HepG2 (cell line): ENCODE data around the gene ZSCAN26. TPM values are rescaled to one million over a fixed set of nuclear protein-coding genes. Genes with fewer than 3 reads are reported as not detected.
A peak's percentile ranks its signal among the peaks of the same experiment; 100 is the strongest.

Experiments used
- ATAC-seq: fragments of 200-7000 bp; cut with Tn5 transposase; 3 replicates; pipeline ENCODE4 v1.9.1; 2020; ENCODE audit warnings: mild to moderate bottlenecking, moderate library complexity
- Bru-seq: library from RNA; stranded (reverse); fragments of 400-500 nt; gene quantifications from one replicate; lab custom pipeline; 2021; lab: Mats Ljungman, UMichigan
- BruChase-seq, 2 experiments: library from RNA; stranded (reverse); fragments of 400-500 nt; gene quantifications; one replicate each; lab custom pipeline; 2021; lab: Mats Ljungman, UMichigan
- BruUV-seq: library from RNA; stranded (reverse); fragments of 400-500 nt; replicated peaks from 2 replicates; lab custom pipeline; 2021; lab: Mats Ljungman, UMichigan
- CTCF ChIA-PET: fragments of 300-600 bp; formaldehyde crosslinking; extraction: SDS; loops from one replicate; lab custom pipeline; 2021; ENCODE audit warnings: low total read pairs, inconsistent platforms, low intra/inter-chr PET ratio; lab: Yijun Ruan, JAX
- POLR2A ChIA-PET: fragments of 350-600 bp; sonication (Branson Sonifier 250); formaldehyde crosslinking; loops from one replicate; lab custom pipeline; 2020; ENCODE audit warnings: antibody characterized with exemption, inconsistent platforms; lab: Yijun Ruan, JAX
- DNase-seq: peaks from one replicate; pipeline ENCODE4 v3.0.0-alpha.2; 2015; ENCODE audit warnings: low spot score
- FAIRE-seq: peaks from 3 replicates; lab custom pipeline; 2011; peaks lifted over from hg19 to GRCh38; lab: Jason Lieb, UNC
- H2AFZ ChIP-seq: one replicate; pipeline ENCODE4 v1.6.1; 2011; ENCODE audit warnings: low read length, inconsistent platforms
- H3K27ac ChIP-seq: fragments of 300-600 bp; 3 replicates; pipeline ENCODE4 v1.8.0; 2011; ENCODE audit warnings: mixed run types, mild to moderate bottlenecking, mixed read lengths, low read length, inconsistent platforms; ENCODE audit not compliant: insufficient read depth; ENCODE audit errors: extremely low read length
- H3K27me3 ChIP-seq, 2 experiments: fragments of 200-600 bp in 1 of 2; 2 replicates in 1 of 2; 3 replicates in 1 of 2; pipeline versions ENCODE4 v1.6.0 to v1.8.0; 2011; ENCODE audit warnings: low read length in 2 of 2, mild to moderate bottlenecking in 2 of 2, moderate library complexity in 2 of 2, inconsistent platforms in 1 of 2; ENCODE audit not compliant: insufficient read depth in 2 of 2, control insufficient read depth in 1 of 2
- H3K36me3 ChIP-seq, 2 experiments: fragments of 200-600 bp in 1 of 2; replicated peaks in 1 of 2; 2 replicates in 1 of 2; 3 replicates in 1 of 2; pipeline versions ENCODE4 v1.5.1 to v1.8.0; 2011; ENCODE audit warnings: low read length in 2 of 2, inconsistent platforms in 1 of 2; ENCODE audit not compliant: insufficient read depth in 2 of 2, control insufficient read depth in 1 of 2
- H3K4me1 ChIP-seq: 2 replicates; pipeline ENCODE4 v1.5.1; 2012; ENCODE audit warnings: low read length, inconsistent platforms; ENCODE audit not compliant: insufficient read depth
- H3K4me2 ChIP-seq: 2 replicates; pipeline ENCODE4 v1.6.0; 2011; ENCODE audit warnings: low read depth, low read length, inconsistent platforms
- H3K4me3 ChIP-seq, 3 experiments: fragments of 200-600 bp in 1 of 3; sonication (generic), shearing (Covaris generic) in 1 of 3; replicated peaks in 1 of 3; 2 replicates each; pipeline ENCODE4 v1.5.1; 2011 to 2016; ENCODE audit warnings: low read length in 3 of 3, inconsistent platforms in 2 of 3, low read depth in 2 of 3, mild to moderate bottlenecking in 2 of 3, control low read depth in 1 of 3, mixed read lengths in 1 of 3; ENCODE audit not compliant: insufficient read depth in 1 of 3
- H3K79me2 ChIP-seq: one replicate; pipeline ENCODE4 v1.6.1; 2011; ENCODE audit warnings: low read length, inconsistent platforms; ENCODE audit not compliant: insufficient read depth
- H3K9ac ChIP-seq: 2 replicates; pipeline ENCODE4 v1.6.0; 2011; ENCODE audit warnings: mild to moderate bottlenecking, low read depth, low read length, inconsistent platforms; ENCODE audit not compliant: insufficient read depth
- H3K9me3 ChIP-seq: 2 replicates; pipeline ENCODE4 v1.5.1; 2012; ENCODE audit warnings: mild to moderate bottlenecking, low read length
- H4K20me1 ChIP-seq: 2 replicates; pipeline ENCODE4 v1.6.0; 2011; ENCODE audit warnings: inconsistent platforms, mild to moderate bottlenecking, low read length, moderate library complexity; ENCODE audit not compliant: insufficient read depth
- KDM1A ChIP-seq: IDR thresholded peaks from 2 replicates; pipeline ENCODE4 v1.6.1; 2016; ENCODE audit warnings: missing compliant biosample characterization
- MED8 ChIP-seq: sonication (generic); formaldehyde crosslinking; IDR thresholded peaks from 2 replicates; pipeline ENCODE4 v1.8.1; 2023; ENCODE audit warnings: mild to moderate bottlenecking, missing genetic modification reagents; ENCODE audit not compliant: insufficient replicate concordance
- MLLT10 ChIP-seq: sonication (generic); formaldehyde crosslinking; IDR thresholded peaks from 2 replicates; pipeline ENCODE4 v1.4.0; 2020; ENCODE audit warnings: missing genetic modification reagents
- SMARCC2 ChIP-seq: fragments of 450-650 bp; IDR thresholded peaks from 2 replicates; pipeline ENCODE4 v1.6.1; 2017; ENCODE audit warnings: antibody characterized with exemption, mild to moderate bottlenecking
- ZNF274 ChIP-seq: sonication (generic); formaldehyde crosslinking; IDR thresholded peaks from 2 replicates; pipeline ENCODE4 v1.5.1; 2020; ENCODE audit warnings: mild to moderate bottlenecking, missing genetic modification reagents
- ZNF629 ChIP-seq: sonication (generic); formaldehyde crosslinking; conservative IDR thresholded peaks from 2 replicates; pipeline ENCODE4 v1.5.0; 2020; ENCODE audit warnings: missing genetic modification reagents
- WGBS: methylation state at CpG from one replicate; pipeline ENCODE4 v1.1.6; 2017; ENCODE audit warnings: low lambda C conversion rate; 5-methylcytosine and 5-hydroxymethylcytosine counted together
- in situ Hi-C: cut with HindIII; loops from 2 replicates; pipeline ENCODE4 v1.10.0; 2017; ENCODE audit warnings: low pct_unique_long_range_greater_than_20kb; ENCODE audit not compliant: extremely low pct_ligation_motif_present
- intact Hi-C: fragments of 100-400 bp; cut with micrococcal nuclease; formaldehyde crosslinking; loops from one replicate; pipeline ENCODE4 v1.10.0; 2022; ENCODE audit not compliant: unreplicated experiment
- long read RNA-seq, 2 experiments: library from RNA in 1 of 2; library from polyadenylated mRNA in 1 of 2; stranded (forward) in 1 of 2; unstranded in 1 of 2; transcript quantifications; one replicate each; pipeline ENCODE4 v2.0.0, GENCODE V29; 2019 to 2022
- polyA minus RNA-seq, 3 experiments: library from RNA; depleted of rRNA, polyadenylated mRNA; stranded (reverse); fragments of >200 nt; gene quantifications; 2 replicates each; pipeline ENCODE4 v1.2.3, GENCODE V29; 2011; ENCODE audit warnings: low replicate concordance in 1 of 3
- polyA plus RNA-seq, 8 experiments: library from polyadenylated mRNA; depleted of rRNA in 3 of 8; stranded (reverse) in 7 of 8; unstranded in 1 of 8; fragments of >200 nt; fragmentation: Illumina TruSeq in 4 of 8; extraction: Trizol in 4 of 8; gene quantifications; 2 replicates each; pipeline versions ENCODE4 v1.2.1 to v1.2.3, GENCODE V29; 2011 to 2016; ENCODE audit warnings: low read depth in 4 of 8, missing spikeins in 1 of 8, mixed read lengths in 1 of 8; ENCODE audit not compliant: insufficient read depth in 1 of 8
- total RNA-seq, 5 experiments: library from RNA; depleted of rRNA; stranded (reverse); fragments of >200 nt; fragmentation: Illumina TruSeq; extraction: Trizol; gene quantifications; 2 replicates each; pipeline ENCODE4 v1.2.3, GENCODE V29; 2016; ENCODE audit warnings: low read depth in 1 of 5
- TF ChIP-seq, protein P1 (sequence below): sonication (generic); formaldehyde crosslinking; IDR thresholded peaks from 2 replicates; pipeline ENCODE4 v1.4.0; 2020; ENCODE audit warnings: mild to moderate bottlenecking, missing genetic modification reagents, borderline replicate concordance
- TF ChIP-seq, protein P2 (sequence below): sonication (generic); formaldehyde crosslinking; IDR thresholded peaks from 2 replicates; pipeline ENCODE4 v1.8.0; 2022; ENCODE audit warnings: missing genetic modification reagents, low read depth, mild to moderate bottlenecking, borderline replicate concordance
- TF ChIP-seq, protein P3 (sequence below): sonication (generic); formaldehyde crosslinking; IDR thresholded peaks from 2 replicates; pipeline ENCODE4 v1.4.0; 2020; ENCODE audit warnings: mild to moderate bottlenecking, missing genetic modification reagents

ZSCAN26 gene
- 15.6 and 18.5 TPM in 2 replicates for total RNA-seq (2016; rRNA removed; fragmentation: Illumina TruSeq; extraction: Trizol)
- 7.2 and 8.7 TPM in 2 replicates for total RNA-seq (2016; cell fraction: cytosol; rRNA removed; fragmentation: Illumina TruSeq; extraction: Trizol; ENCODE audit: low read depth)
- total RNA-seq (2016; cell fraction: insoluble cytoplasmic fraction; rRNA removed; fragmentation: Illumina TruSeq; extraction: Trizol): 15.7 and 18.1 TPM in 2 replicates
- 10.3 and 13.0 TPM in 2 replicates for total RNA-seq (2016; cell fraction: membrane; rRNA removed; fragmentation: Illumina TruSeq; extraction: Trizol)
- 15.2 and 17.4 TPM in 2 replicates for total RNA-seq (2016; cell fraction: nucleus; rRNA removed; fragmentation: Illumina TruSeq; extraction: Trizol)
- 12.0 and 13.4 TPM in 2 replicates for polyA plus RNA-seq (2011; rRNA removed)
- 4.9 and 6.6 TPM in 2 replicates for polyA plus RNA-seq (2011; cell fraction: cytosol; rRNA removed)
- 22.8 and 33.1 TPM in 2 replicates for polyA plus RNA-seq (2011; cell fraction: nucleus; rRNA removed)
- polyA plus RNA-seq (2012): 10.5 and 11.0 TPM in 2 replicates
- polyA plus RNA-seq (2016; cell fraction: cytosol; fragmentation: Illumina TruSeq; extraction: Trizol; ENCODE audit: low read depth): 1.5 and 1.9 TPM in 2 replicates
- 12.7 and 14.4 TPM in 2 replicates for polyA plus RNA-seq (2016; cell fraction: insoluble cytoplasmic fraction; fragmentation: Illumina TruSeq; extraction: Trizol; ENCODE audit: low read depth)
- 3.2 and 3.7 TPM in 2 replicates for polyA plus RNA-seq (2016; cell fraction: membrane; fragmentation: Illumina TruSeq; extraction: Trizol; ENCODE audit: low read depth)
- 22.0 and 24.8 TPM in 2 replicates for polyA plus RNA-seq (2016; cell fraction: nucleus; fragmentation: Illumina TruSeq; extraction: Trizol; ENCODE audit: insufficient read depth, low read depth)
- 6.9 and 9.7 TPM in 2 replicates for polyA minus RNA-seq (2011; rRNA and poly(A)+ RNA removed; ENCODE audit: low replicate concordance)
- polyA minus RNA-seq (2011; cell fraction: cytosol; rRNA and poly(A)+ RNA removed): 4.6 TPM in 2 replicates
- 28.1 and 38.9 TPM in 2 replicates for polyA minus RNA-seq (2011; cell fraction: nucleus; rRNA and poly(A)+ RNA removed)
- Bru-seq, nascent RNA: percentile 92 among the genes with signal in this experiment
- BruChase-seq, experiment 1, labeled RNA remaining after a 6-hour chase: percentile 93 among the genes with signal in this experiment
- BruChase-seq, experiment 2, labeled RNA remaining after a 2-hour chase: percentile 95 among the genes with signal in this experiment
- long read RNA-seq, experiment 1, transcript ZSCAN26-201 (4 exons, 2,362 nt): major isoform, 5 of 12 reads
- long read RNA-seq, experiment 1, partial matches to known transcripts: 0 of 12 reads
- long read RNA-seq, experiment 1, other reads (novel, unspliced or antisense): 1 of 12 reads
- long read RNA-seq, experiment 2, transcript ZSCAN26-202 (4 exons, 2,835 nt): major isoform, 7 of 17 reads
- long read RNA-seq, experiment 2, partial matches to known transcripts: 4 of 17 reads
- long read RNA-seq, experiment 2, other reads (novel, unspliced or antisense): 0 of 17 reads

DNA sequence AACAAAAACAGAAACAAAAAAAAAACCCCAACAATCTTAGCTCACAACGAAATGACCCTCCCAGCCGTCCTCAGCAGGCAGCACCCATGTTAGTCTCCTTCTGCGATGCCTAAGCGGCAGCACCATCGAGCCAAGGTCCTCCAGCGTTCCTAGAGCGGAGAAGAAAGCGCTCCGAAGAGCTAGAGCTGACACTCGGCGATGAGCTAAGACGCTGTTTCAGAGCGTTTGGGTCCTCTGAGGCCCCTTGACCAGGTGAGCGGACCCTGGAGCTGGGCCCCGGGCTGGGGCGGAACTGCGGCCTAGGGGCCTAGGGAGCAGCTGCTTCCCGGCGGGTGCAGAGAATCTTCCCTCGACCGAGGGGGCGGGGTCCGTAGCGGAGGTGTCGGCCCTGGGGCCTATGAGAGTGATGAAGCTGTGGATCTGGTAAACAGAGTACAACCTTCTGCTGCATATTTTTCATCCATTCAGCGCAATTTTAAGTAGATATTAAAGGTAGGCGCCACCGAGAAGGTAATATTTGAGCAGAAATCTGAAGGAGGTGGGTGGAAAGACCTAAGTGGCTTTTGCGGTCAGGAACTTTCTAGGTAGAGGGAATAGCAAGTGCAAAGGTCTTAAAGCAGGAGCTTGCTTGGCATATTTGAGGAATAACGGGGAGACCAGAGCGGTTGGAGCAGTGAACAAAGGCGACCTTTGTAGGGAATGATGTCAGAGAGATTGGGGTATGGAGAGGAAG, at the start of gene ZSCAN26:
TSS of gene ZSCAN26 (plus strand) at position 182 of the 733 bp plus-strand sequence. CDS start 4,777 bp downstream, outside the sequence.
- POLR2A ChIA-PET: interaction anchor here (0.6 to 3.2 kb wide), 23 partner anchors 10 to 595 kb away, joined by 3 to 67 read pairs (median 7); partner anchors contain the start of genes PGBD1, ZKSCAN3, ZKSCAN4 and ZKSCAN8
- H3K4me1 ChIP-seq: peaks cover 26% of the 10 kb centered on the region
- peak; percentile 15 for FAIRE-seq
- H3K9me3 ChIP-seq: no peaks in the 10 kb centered on the region
- CTCF ChIA-PET: no interaction called here
- peaks cover 0 to 11% of the 10 kb centered on the region in 2 experiments; a peak in 3 of 5 replicates for H3K27me3 ChIP-seq
- peaks cover 19% of the 10 kb centered on the region for H3K79me2 ChIP-seq
- peak within 1 kb of the TSS; percentile 85 to 91 (median 87) for H3K4me3 ChIP-seq
- peak within 1 kb of the TSS; percentile 80 for H3K9ac ChIP-seq
- intact Hi-C loops (loop anchor here (1.0 to 5.0 kb wide), 8 partner anchors 15 to 143 kb away; partner anchors contain the start of genes ZKSCAN4, ZKSCAN8, ZSCAN12 and ZSCAN16), in situ Hi-C loops (no loop called here)
- WGBS: 1% methylated on average over 30 of the region's 32 CpGs
- peak within 1 kb of the TSS; percentile 51 for H3K27ac ChIP-seq
- ATAC-seq: peak; percentile 99
- BruUV-seq: no TSS peak
- no peaks in the 10 kb centered on the region for H4K20me1 ChIP-seq
- H2AFZ ChIP-seq: peak within 1 kb of the TSS; percentile 91
- H3K4me2 ChIP-seq: peak within 1 kb of the TSS; percentile 80
- peak; percentile 83 for DNase-seq
- H3K36me3 ChIP-seq: peaks cover 3 to 5% of the 10 kb centered on the region in 2 experiments
- TF ChIP-seq ZNF274 (CRISPR knock-in tag) (peak; percentile 92), MLLT10 (no peak), ZNF629 (CRISPR knock-in tag) (peak; percentile 34; the same call in 1 of the 2 replicates), MED8 (peak; percentile 54), SMARCC2 (no peak), KDM1A (CRISPR knock-in tag) (no peak; the same call in 1 of the 2 replicates)
- TF ChIP-seq, protein P1, sequence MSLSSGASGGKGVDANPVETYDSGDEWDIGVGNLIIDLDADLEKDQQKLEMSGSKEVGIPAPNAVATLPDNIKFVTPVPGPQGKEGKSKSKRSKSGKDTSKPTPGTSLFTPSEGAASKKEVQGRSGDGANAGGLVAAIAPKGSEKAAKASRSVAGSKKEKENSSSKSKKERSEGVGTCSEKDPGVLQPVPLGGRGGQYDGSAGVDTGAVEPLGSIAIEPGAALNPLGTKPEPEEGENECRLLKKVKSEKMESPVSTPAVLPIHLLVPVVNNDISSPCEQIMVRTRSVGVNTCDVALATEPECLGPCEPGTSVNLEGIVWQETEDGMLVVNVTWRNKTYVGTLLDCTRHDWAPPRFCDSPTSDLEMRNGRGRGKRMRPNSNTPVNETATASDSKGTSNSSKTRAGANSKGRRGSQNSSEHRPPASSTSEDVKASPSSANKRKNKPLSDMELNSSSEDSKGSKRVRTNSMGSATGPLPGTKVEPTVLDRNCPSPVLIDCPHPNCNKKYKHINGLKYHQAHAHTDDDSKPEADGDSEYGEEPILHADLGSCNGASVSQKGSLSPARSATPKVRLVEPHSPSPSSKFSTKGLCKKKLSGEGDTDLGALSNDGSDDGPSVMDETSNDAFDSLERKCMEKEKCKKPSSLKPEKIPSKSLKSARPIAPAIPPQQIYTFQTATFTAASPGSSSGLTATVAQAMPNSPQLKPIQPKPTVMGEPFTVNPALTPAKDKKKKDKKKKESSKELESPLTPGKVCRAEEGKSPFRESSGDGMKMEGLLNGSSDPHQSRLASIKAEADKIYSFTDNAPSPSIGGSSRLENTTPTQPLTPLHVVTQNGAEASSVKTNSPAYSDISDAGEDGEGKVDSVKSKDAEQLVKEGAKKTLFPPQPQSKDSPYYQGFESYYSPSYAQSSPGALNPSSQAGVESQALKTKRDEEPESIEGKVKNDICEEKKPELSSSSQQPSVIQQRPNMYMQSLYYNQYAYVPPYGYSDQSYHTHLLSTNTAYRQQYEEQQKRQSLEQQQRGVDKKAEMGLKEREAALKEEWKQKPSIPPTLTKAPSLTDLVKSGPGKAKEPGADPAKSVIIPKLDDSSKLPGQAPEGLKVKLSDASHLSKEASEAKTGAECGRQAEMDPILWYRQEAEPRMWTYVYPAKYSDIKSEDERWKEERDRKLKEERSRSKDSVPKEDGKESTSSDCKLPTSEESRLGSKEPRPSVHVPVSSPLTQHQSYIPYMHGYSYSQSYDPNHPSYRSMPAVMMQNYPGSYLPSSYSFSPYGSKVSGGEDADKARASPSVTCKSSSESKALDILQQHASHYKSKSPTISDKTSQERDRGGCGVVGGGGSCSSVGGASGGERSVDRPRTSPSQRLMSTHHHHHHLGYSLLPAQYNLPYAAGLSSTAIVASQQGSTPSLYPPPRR: 0 out of 2 replicates have a peak, but pooled peaks have one; percentile 26
- TF ChIP-seq, protein P2, sequence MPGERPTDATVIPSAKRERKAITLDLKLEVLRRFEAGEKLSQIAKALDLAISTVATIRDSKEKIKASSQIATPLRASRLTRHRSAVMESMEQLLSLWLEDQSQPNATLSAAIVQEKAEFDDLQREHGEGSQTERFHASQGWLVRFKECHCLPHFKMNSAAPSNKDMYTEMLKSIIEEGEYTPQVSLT: no peak
- TF ChIP-seq, protein P3, sequence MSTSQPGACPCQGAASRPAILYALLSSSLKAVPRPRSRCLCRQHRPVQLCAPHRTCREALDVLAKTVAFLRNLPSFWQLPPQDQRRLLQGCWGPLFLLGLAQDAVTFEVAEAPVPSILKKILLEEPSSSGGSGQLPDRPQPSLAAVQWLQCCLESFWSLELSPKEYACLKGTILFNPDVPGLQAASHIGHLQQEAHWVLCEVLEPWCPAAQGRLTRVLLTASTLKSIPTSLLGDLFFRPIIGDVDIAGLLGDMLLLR (CRISPR knock-in tag): peak; percentile 86
